Pulmonary artery endothelial cell (primary cell): Measurements from ENCODE around the gene PRR20D. TPM values are rescaled to one million over a fixed set of nuclear protein-coding genes. Genes with fewer than 3 reads are reported as not detected.
"Not testable (repeated sequence)": the region's sequence is repeated elsewhere in the genome, so short reads cannot be mapped to it uniquely, and the experiment has no call there.

Experiments
- DNase-seq: peaks from one replicate; pipeline ENCODE4 v3.0.0-alpha.2; 2011; ENCODE audit warnings: low read depth, low spot score
- total RNA-seq: library from RNA; depleted of rRNA; stranded (reverse); fragments of >200 nt; gene quantifications from 2 replicates; pipeline ENCODE4 v1.2.3, GENCODE V29; 2014

Gene PRR20D
- not detected in 2 replicates for total RNA-seq

GRCh38 chr13:57160332-57160731 lies at the start of gene PRR20D:
PRR20D (plus strand) TSS chr13:57160632; CDS start chr13:57161019, 387 bp downstream.
- DNase-seq = not testable (repeated sequence)

- DNase-seq = no peak
These were observed 45.5 kb upstream of the PRR20D start for GRCh38 chr13:57114945-57115344.

GRCh38 chr13:57123681-57124080 lies 36.8 kb upstream of the PRR20D start:
- DNase-seq = no peak

- no peak for DNase-seq
These were observed 31.5 kb upstream of the PRR20D start for GRCh38 chr13:57128909-57129308.

GRCh38 chr13:57136093-57136492 lies 24.3 kb upstream of the PRR20D start:
- DNase-seq = no peak

- no peak for DNase-seq
These were observed 22.8 kb upstream of the PRR20D start for GRCh38 chr13:57137585-57137984.

GRCh38 chr13:57138988-57139387 lies 21.4 kb upstream of the PRR20D start:
- no peak for DNase-seq

- not testable (repeated sequence) for DNase-seq
These were observed 20.7 kb upstream of the PRR20D start for GRCh38 chr13:57139781-57140180.

- not testable (repeated sequence) for DNase-seq
These were observed 20.0 kb upstream of the PRR20D start, which contains the start of gene PRR20A for GRCh38 chr13:57140235-57140968. PRR20A (plus strand) TSS chr13:57140918; CDS start chr13:57141305, 387 bp downstream.

- DNase-seq = not testable (repeated sequence)
These were observed 13.2 kb upstream of the PRR20D start, which contains the start of gene PRR20B for GRCh38 chr13:57147188-57147587. PRR20B (plus strand) TSS chr13:57147488; CDS start chr13:57147875, 387 bp downstream.

- DNase-seq = not testable (repeated sequence)
These were observed 12.3 kb upstream of the PRR20D start for GRCh38 chr13:57148106-57148505.

- not testable (repeated sequence) for DNase-seq
These were observed 6.7 kb upstream of the PRR20D start, which contains the start of gene PRR20C for GRCh38 chr13:57153761-57154160. PRR20C (plus strand) TSS chr13:57154061; CDS start chr13:57154448, 387 bp downstream.

- not testable (repeated sequence) for DNase-seq
These were observed 6.5 kb downstream of the PRR20D start, which contains the start of gene PRR20E for GRCh38 chr13:57166897-57167296. PRR20E (plus strand) TSS chr13:57167197; CDS start chr13:57167584, 387 bp downstream.

- DNase-seq = no peak
These were observed 31.2 kb downstream of the PRR20D start for GRCh38 chr13:57191667-57192066.

GRCh38 chr13:57212989-57213388 lies 52.6 kb downstream of the PRR20D start:
- DNase-seq = no peak

Other genes with a start within 250 kb of the PRR20D start
- gene PRR20A, start 19.7 kb upstream of the PRR20D start, total RNA-seq = not detected in 2 replicates
- not detected in 2 replicates for gene PRR20B, start 13.1 kb upstream of the PRR20D start, total RNA-seq
- not detected in 2 replicates for gene PRR20C, start 6.6 kb upstream of the PRR20D start, total RNA-seq
- not detected in 2 replicates for gene PRR20E, start 6.6 kb downstream of the PRR20D start, total RNA-seq